A549 (cell line): Measurements from ENCODE around the gene MMP11.

ENCODE experiments used
- CBX8 ChIP-seq: fragments of 200-600 bp; sonication (generic); IDR thresholded peaks from 2 replicates; pipeline ENCODE4 v1.6.1; 2016
- CTCF ChIP-seq: fragments of >200 bp; sonication (Bioruptor Twin); formaldehyde crosslinking; IDR thresholded peaks from 3 replicates; pipeline ENCODE4 v1.5.1; 2016
- EP300 ChIP-seq, 2 experiments: fragments of >200 bp; sonication (Bioruptor Twin); formaldehyde crosslinking; IDR thresholded peaks; 2 replicates in 1 of 2; 3 replicates in 1 of 2; pipeline ENCODE4 v1.6.1; 2016 to 2017
- FOXS1 ChIP-seq: fragments of 250-450 bp; sonication (Bioruptor Pico); IDR thresholded peaks from 2 replicates; pipeline ENCODE4 v1.5.0; 2020; ENCODE audit warnings: mild to moderate bottlenecking, moderate library complexity
- HDAC2 ChIP-seq: fragments of 200-600 bp; sonication (generic); IDR thresholded peaks from 2 replicates; pipeline ENCODE4 v1.6.1; 2016
- MYC ChIP-seq: IDR thresholded peaks from 2 replicates; pipeline ENCODE4 v1.6.1; 2012; ENCODE audit warnings: mild to moderate bottlenecking, inconsistent platforms, low read length, improper control_type of control experiment, borderline replicate concordance
- POLR2A ChIP-seq: IDR thresholded peaks from 2 replicates; pipeline ENCODE4 v1.6.1; 2012; ENCODE audit warnings: mild to moderate bottlenecking, low read length
- POLR2AphosphoS2 ChIP-seq: conservative IDR thresholded peaks from 2 replicates; pipeline ENCODE4 v1.6.1; 2012; ENCODE audit warnings: low read length, improper control_type of control experiment, inconsistent platforms
- RAD21 ChIP-seq, 2 experiments: fragments of >200 bp in 1 of 2; sonication (Bioruptor Twin) in 1 of 2; formaldehyde crosslinking in 1 of 2; IDR thresholded peaks in 1 of 2; conservative IDR thresholded peaks in 1 of 2; 2 replicates in 1 of 2; 3 replicates in 1 of 2; pipeline ENCODE4 v1.6.1; 2012 to 2018; ENCODE audit warnings: inconsistent platforms in 1 of 2
- SMC3 ChIP-seq: fragments of >200 bp; sonication (Bioruptor Twin); formaldehyde crosslinking; IDR thresholded peaks from 3 replicates; pipeline ENCODE4 v1.6.1; 2018; ENCODE audit warnings: inconsistent platforms
- SREBF2 ChIP-seq: fragments of 450-650 bp; IDR thresholded peaks from 2 replicates; pipeline ENCODE4 v1.6.1; 2014; ENCODE audit warnings: mild to moderate bottlenecking, moderate library complexity
- TFCP2L1 ChIP-seq: fragments of 250-450 bp; sonication (Bioruptor Pico); IDR thresholded peaks from 2 replicates; pipeline ENCODE4 v1.5.0; 2021; ENCODE audit warnings: mild to moderate bottlenecking
- TF ChIP-seq, protein P1 (sequence below): IDR thresholded peaks from 2 replicates; pipeline ENCODE4 v1.6.1; 2012

DNA sequence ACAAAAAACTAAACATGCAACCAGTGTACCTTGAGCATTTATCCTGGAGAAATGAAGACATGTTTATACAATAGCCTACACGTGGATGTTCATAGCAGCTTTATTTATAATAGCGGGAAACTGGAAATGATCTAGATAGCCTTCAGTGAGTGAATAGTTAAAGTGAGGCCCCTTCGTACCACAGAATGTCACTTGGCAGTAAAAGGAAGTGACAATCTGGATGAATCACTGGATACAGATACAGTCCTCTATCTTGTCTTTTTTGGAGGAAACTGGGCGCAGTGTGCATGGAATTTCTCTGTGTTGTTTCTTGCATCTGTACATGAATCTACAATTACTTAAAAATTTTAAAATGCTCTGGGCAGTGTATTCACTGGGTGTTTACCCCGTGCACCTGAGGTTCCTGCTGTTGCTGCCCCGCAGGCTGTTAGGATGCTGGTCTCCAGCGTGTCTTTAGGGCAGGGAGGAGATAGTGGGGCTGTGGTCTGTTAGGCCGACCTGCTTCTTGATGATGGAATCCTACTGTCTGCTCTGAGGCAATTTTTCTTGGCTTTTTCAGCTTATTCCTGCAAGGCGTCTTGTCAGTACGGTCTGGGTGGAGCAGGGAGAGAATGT, 43.0 kb downstream of the MMP11 start:
- TF ChIP-seq POLR2A = no peak
- TF ChIP-seq CTCF = no peak
- TF ChIP-seq SREBF2 = no peak
- TF ChIP-seq RAD21 (conservative IDR thresholded peaks at IDR 0.05 in 1 of 2, IDR thresholded peaks at IDR 0.05 in 1 of 2) = no peak
- no peak for TF ChIP-seq EP300 (IDR thresholded peaks at IDR 0.05)
- TF ChIP-seq SMC3 = no peak
- TF ChIP-seq MYC = no peak
- TF ChIP-seq HDAC2 = no peak
- TF ChIP-seq, protein P1, sequence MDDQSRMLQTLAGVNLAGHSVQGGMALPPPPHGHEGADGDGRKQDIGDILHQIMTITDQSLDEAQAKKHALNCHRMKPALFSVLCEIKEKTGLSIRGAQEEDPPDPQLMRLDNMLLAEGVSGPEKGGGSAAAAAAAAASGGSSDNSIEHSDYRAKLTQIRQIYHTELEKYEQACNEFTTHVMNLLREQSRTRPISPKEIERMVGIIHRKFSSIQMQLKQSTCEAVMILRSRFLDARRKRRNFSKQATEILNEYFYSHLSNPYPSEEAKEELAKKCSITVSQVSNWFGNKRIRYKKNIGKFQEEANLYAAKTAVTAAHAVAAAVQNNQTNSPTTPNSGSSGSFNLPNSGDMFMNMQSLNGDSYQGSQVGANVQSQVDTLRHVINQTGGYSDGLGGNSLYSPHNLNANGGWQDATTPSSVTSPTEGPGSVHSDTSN = no peak
- no peak for TF ChIP-seq POLR2AphosphoS2
- no peak for TF ChIP-seq FOXS1 (CRISPR knock-in tag)
- TF ChIP-seq CBX8 = no peak
- no peak for TF ChIP-seq TFCP2L1 (CRISPR knock-in tag)
